ENCODE results near the gene JPT1.
A peak's percentile ranks its signal among the peaks of the same experiment; 100 is the strongest.

JPT1 gene

GRCh38 chr17:75102385-75102821 is 51.9 kb downstream of the JPT1 start:
- TF ChIP-seq, protein P1, sequence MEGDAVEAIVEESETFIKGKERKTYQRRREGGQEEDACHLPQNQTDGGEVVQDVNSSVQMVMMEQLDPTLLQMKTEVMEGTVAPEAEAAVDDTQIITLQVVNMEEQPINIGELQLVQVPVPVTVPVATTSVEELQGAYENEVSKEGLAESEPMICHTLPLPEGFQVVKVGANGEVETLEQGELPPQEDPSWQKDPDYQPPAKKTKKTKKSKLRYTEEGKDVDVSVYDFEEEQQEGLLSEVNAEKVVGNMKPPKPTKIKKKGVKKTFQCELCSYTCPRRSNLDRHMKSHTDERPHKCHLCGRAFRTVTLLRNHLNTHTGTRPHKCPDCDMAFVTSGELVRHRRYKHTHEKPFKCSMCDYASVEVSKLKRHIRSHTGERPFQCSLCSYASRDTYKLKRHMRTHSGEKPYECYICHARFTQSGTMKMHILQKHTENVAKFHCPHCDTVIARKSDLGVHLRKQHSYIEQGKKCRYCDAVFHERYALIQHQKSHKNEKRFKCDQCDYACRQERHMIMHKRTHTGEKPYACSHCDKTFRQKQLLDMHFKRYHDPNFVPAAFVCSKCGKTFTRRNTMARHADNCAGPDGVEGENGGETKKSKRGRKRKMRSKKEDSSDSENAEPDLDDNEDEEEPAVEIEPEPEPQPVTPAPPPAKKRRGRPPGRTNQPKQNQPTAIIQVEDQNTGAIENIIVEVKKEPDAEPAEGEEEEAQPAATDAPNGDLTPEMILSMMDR (IDR thresholded peaks at IDR 0.05; ENCODE audit: low read depth, low read length): no peak
- in situ Hi-C loops (cut with HindIII; ENCODE audit: low sequenced_read_pairs): no loop called here
- no peak overlapping the region for H3K4me3 ChIP-seq (ENCODE audit: low read depth, low read length)
- no peak for DNase-seq (ENCODE audit: low read depth, low spot score)

GRCh38 chr17:75099881-75100595 is 54.3 kb downstream of the JPT1 start:
- no peak for DNase-seq (ENCODE audit: low read depth, low spot score)
- in situ Hi-C loops (cut with HindIII; ENCODE audit: low sequenced_read_pairs): no loop called here
- TF ChIP-seq, protein P1 (IDR thresholded peaks at IDR 0.05; ENCODE audit: low read depth, low read length): no peak
- H3K4me3 ChIP-seq (ENCODE audit: low read depth, low read length): no peak overlapping the region

DNA sequence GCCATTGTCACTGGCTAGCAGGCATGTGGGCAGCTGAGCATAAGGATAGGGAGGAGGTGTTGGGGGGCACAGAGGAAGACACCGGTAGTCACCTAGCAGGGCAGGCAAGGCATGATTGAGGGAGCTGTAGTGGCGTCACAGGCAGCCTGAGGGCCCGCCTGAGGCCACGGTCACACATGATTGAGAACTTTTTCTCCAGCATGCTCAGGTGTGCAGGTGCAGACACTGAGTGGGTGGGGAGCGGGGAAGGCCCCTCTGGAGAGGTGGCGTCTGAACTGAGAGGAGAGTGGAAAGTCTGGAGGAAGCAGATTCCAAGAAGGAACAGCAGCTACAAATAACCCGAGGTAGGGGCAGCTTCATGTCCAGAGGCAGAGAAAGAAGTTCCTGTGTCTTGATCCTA is 55.5 kb downstream of the JPT1 start:
- H3K4me3 ChIP-seq (ENCODE audit: low read depth, low read length): no peak overlapping the region
- in situ Hi-C loops (cut with HindIII; ENCODE audit: low sequenced_read_pairs): no loop called here
- TF ChIP-seq, protein P1 (IDR thresholded peaks at IDR 0.05; ENCODE audit: low read depth, low read length): no peak
- DNase-seq (ENCODE audit: low read depth, low spot score): no peak

GRCh38 chr17:75097865-75098264 is 56.4 kb downstream of the JPT1 start:
- no peak overlapping the region for H3K4me3 ChIP-seq (ENCODE audit: low read depth, low read length)
- TF ChIP-seq, protein P1 (IDR thresholded peaks at IDR 0.05; ENCODE audit: low read depth, low read length): no peak
- DNase-seq (ENCODE audit: low read depth, low spot score): no peak
- in situ Hi-C loops (cut with HindIII; ENCODE audit: low sequenced_read_pairs): no loop called here

GRCh38 chr17:75096082-75096625 is 58.2 kb downstream of the JPT1 start:
- TF ChIP-seq, protein P1 (IDR thresholded peaks at IDR 0.05; ENCODE audit: low read depth, low read length): no peak
- in situ Hi-C loops (cut with HindIII; ENCODE audit: low sequenced_read_pairs): no loop called here
- H3K4me3 ChIP-seq (ENCODE audit: low read depth, low read length): no peak overlapping the region
- peak; percentile 50 for DNase-seq (ENCODE audit: low read depth, low spot score)

GRCh38 chr17:75094871-75095399 is 59.4 kb downstream of the JPT1 start:
- in situ Hi-C loops (cut with HindIII; ENCODE audit: low sequenced_read_pairs): no loop called here
- H3K4me3 ChIP-seq (ENCODE audit: low read depth, low read length): no peak overlapping the region
- TF ChIP-seq, protein P1 (IDR thresholded peaks at IDR 0.05; ENCODE audit: low read depth, low read length): no peak
- DNase-seq (ENCODE audit: low read depth, low spot score): no peak
